Endothelial cell of umbilical vein (primary cell): Measurements from ENCODE around the gene TH. TPM values are rescaled to one million over a fixed set of nuclear protein-coding genes. Genes with fewer than 3 reads are reported as not detected.

Source experiments
- BruUV-seq: library from RNA; stranded (reverse); fragments of 400-500 nt; replicated peaks from 2 replicates; lab custom pipeline; 2021; lab: Mats Ljungman, UMichigan
- CTCF ChIA-PET: fragments of 300-600, 350-600 bp; sonication (Branson Sonifier 250); formaldehyde crosslinking; loops from one replicate; lab custom pipeline; 2021; ENCODE audit warnings: antibody characterized with exemption, inconsistent platforms; lab: Charles Lee
- POLR2A ChIA-PET: fragments of 300-600, 350-600 bp; sonication (Branson Sonifier 250); formaldehyde crosslinking; loops from one replicate; lab custom pipeline; 2021; ENCODE audit warnings: antibody characterized with exemption, inconsistent platforms; lab: Charles Lee
- DNase-seq: peaks from one replicate; pipeline ENCODE4 v3.0.0-alpha.2; 2011; ENCODE audit warnings: low read depth, low spot score
- FAIRE-seq: peaks from 2 replicates; lab custom pipeline; 2011; peaks lifted over from hg19 to GRCh38; lab: Jason Lieb, UNC
- H2AFZ ChIP-seq: 2 replicates; pipeline ENCODE4 v1.6.0; 2012; ENCODE audit warnings: low read depth, low read length, control low read depth, inconsistent platforms
- H3K27ac ChIP-seq: 2 replicates; pipeline ENCODE4 v1.5.1; 2011; ENCODE audit warnings: low read depth, mild to moderate bottlenecking, control low read depth, low read length, moderate library complexity; ENCODE audit not compliant: insufficient read depth
- H3K27me3 ChIP-seq, 2 experiments: 2 replicates each; pipeline versions ENCODE4 v1.6.0 to v1.6.1; 2011; ENCODE audit warnings: low read length in 2 of 2, mixed read lengths in 1 of 2; ENCODE audit not compliant: control insufficient read depth in 2 of 2, insufficient read depth in 2 of 2
- H3K36me3 ChIP-seq, 2 experiments: 2 replicates in 1 of 2; 3 replicates in 1 of 2; pipeline ENCODE4 v1.5.1; 2011; ENCODE audit warnings: low read length in 2 of 2, mild to moderate bottlenecking in 1 of 2, moderate library complexity in 1 of 2; ENCODE audit not compliant: control insufficient read depth in 2 of 2, insufficient read depth in 2 of 2; ENCODE audit errors: extremely low read depth in 1 of 2
- H3K4me1 ChIP-seq: 3 replicates; pipeline ENCODE4 v1.5.1; 2011; ENCODE audit warnings: mild to moderate bottlenecking, low read length; ENCODE audit not compliant: control insufficient read depth, insufficient read depth; ENCODE audit errors: extremely low read depth
- H3K4me2 ChIP-seq: 2 replicates; pipeline ENCODE4 v1.6.1; 2011; ENCODE audit warnings: low read length, control low read depth, mixed read lengths; ENCODE audit not compliant: insufficient read depth
- H3K4me3 ChIP-seq, 3 experiments: fragments of 200-600 bp in 1 of 3; sonication (generic), shearing (Covaris generic) in 1 of 3; replicated peaks in 1 of 3; 2 replicates each; pipeline ENCODE4 v1.5.1; 2011 to 2016; ENCODE audit warnings: control low read depth in 3 of 3, low read length in 3 of 3, mild to moderate bottlenecking in 2 of 3, inconsistent platforms in 1 of 3, low read depth in 1 of 3, moderate library complexity in 1 of 3; ENCODE audit not compliant: insufficient read depth in 1 of 3
- H3K79me2 ChIP-seq: 2 replicates; pipeline ENCODE4 v1.6.0; 2012; ENCODE audit warnings: low read length, inconsistent platforms; ENCODE audit not compliant: control insufficient read depth, insufficient read depth
- H3K9ac ChIP-seq: replicated peaks from 2 replicates; pipeline ENCODE3; 2011; ENCODE audit warnings: low read length, control low read depth; ENCODE audit not compliant: insufficient read depth; ENCODE audit errors: extremely low read depth
- H3K9me1 ChIP-seq: replicated peaks from 3 replicates; pipeline ENCODE4 v1.6.0; 2011; ENCODE audit warnings: mild to moderate bottlenecking, low read length; ENCODE audit not compliant: control insufficient read depth, insufficient read depth; ENCODE audit errors: extremely low read depth
- H3K9me3 ChIP-seq: replicated peaks from 2 replicates; pipeline ENCODE4 v1.5.1; 2012; ENCODE audit warnings: low read length, inconsistent platforms; ENCODE audit not compliant: control insufficient read depth, insufficient read depth
- H4K20me1 ChIP-seq: replicated peaks from 2 replicates; pipeline ENCODE3; 2011; ENCODE audit warnings: mild to moderate bottlenecking, low read length; ENCODE audit not compliant: control insufficient read depth, insufficient read depth; ENCODE audit errors: extremely low read depth
- EZH2 ChIP-seq: IDR thresholded peaks from 2 replicates; pipeline ENCODE4 v1.6.1; 2012; ENCODE audit warnings: borderline replicate concordance, low read depth, mild to moderate bottlenecking, moderate library complexity, low read length, inconsistent platforms; ENCODE audit not compliant: severe bottlenecking
- FOS ChIP-seq: IDR thresholded peaks from 2 replicates; pipeline ENCODE4 v1.6.1; 2011; ENCODE audit warnings: mild to moderate bottlenecking, low read length, moderate library complexity, borderline replicate concordance; ENCODE audit not compliant: insufficient read depth
- GATA2 ChIP-seq: IDR thresholded peaks from 2 replicates; pipeline ENCODE4 v1.7.0; 2011; ENCODE audit warnings: low read depth, mild to moderate bottlenecking, moderate library complexity, mixed read lengths, low read length; ENCODE audit not compliant: insufficient read length, insufficient read depth
- JUN ChIP-seq: IDR thresholded peaks from 2 replicates; pipeline ENCODE4 v1.6.1; 2011; ENCODE audit warnings: borderline replicate concordance, low read depth; ENCODE audit not compliant: insufficient read length, insufficient read depth
- POLR2A ChIP-seq: IDR thresholded peaks from 2 replicates; pipeline ENCODE4 v1.6.1; 2012; ENCODE audit warnings: low read depth, mild to moderate bottlenecking, control low read depth, low read length
- POLR2AphosphoS5 ChIP-seq: IDR thresholded peaks from 2 replicates; pipeline ENCODE4 v1.6.1; 2012; ENCODE audit warnings: low read depth, mild to moderate bottlenecking, control low read depth, low read length, moderate library complexity; ENCODE audit not compliant: insufficient read depth
- dilution Hi-C: fragments of 300-500 bp; cut with MboI; formaldehyde crosslinking; loops from one replicate; pipeline ENCODE4 v1.15.0; 2019; ENCODE audit warnings: low sequenced_read_pairs; ENCODE audit not compliant: extremely low pct_ligation_motif_present
- intact Hi-C: fragments of 100-400 bp; cut with micrococcal nuclease; formaldehyde crosslinking; loops from one replicate; pipeline ENCODE4 v1.10.0; 2022
- polyA plus RNA-seq, 4 experiments: library from polyadenylated mRNA; depleted of rRNA in 3 of 4; stranded (reverse) in 3 of 4; unstranded in 1 of 4; fragments of >200 nt; gene quantifications; 2 replicates each; pipeline versions ENCODE4 v1.2.1 to v1.2.3, GENCODE V29; 2011 to 2012; ENCODE audit warnings: missing spikeins in 1 of 4
- total RNA-seq: library from RNA; stranded (reverse); gene quantifications from 2 replicates; pipeline ENCODE4 v1.2.3, GENCODE V29; 2021
- TF ChIP-seq, protein P1 (sequence below), 2 donors: IDR thresholded peaks; 1 replicate in 1 of 2; 2 replicates in 1 of 2; pipeline ENCODE4 v1.5.1; 2011; ENCODE audit warnings: low read length in 2 of 2, mild to moderate bottlenecking in 2 of 2, moderate library complexity in 2 of 2, control low read depth in 1 of 2, inconsistent platforms in 1 of 2, low read depth in 1 of 2; ENCODE audit not compliant: insufficient read depth in 1 of 2; ENCODE audit errors: extremely low read depth in 1 of 2

The TH gene
- total and polyA plus RNA-seq, 2 donors (not counting 3 experiments of a cell fraction or from before 2014, with no cell fraction given): not detected

DNA sequence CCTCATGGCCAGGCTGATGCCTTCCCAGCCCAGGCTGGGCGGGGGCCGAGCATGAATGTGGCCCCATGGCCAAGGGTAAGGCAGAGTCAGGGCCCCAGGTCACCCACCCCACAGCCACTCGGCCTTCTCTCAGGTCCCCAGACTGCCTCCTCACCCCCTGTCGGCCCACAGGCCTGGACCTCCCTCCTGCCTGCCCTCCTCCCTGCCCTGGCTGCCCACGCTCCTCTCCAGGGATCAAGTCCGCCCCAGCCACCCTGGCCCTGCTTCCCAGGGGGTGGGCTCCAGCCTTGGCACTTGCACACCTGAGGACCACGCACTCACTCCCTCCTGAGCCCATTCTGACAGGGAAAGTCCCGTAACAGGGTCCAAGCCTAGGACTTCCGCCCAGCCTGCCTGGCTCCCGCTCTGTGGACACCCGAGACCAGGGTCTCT is 37.8 kb upstream of the TH start:
- no peaks in the 10 kb centered on the region for H3K9me1 ChIP-seq
- FAIRE-seq: no peak
- no peak overlapping the region for H3K4me3 ChIP-seq
- no peak overlapping the region for H3K9ac ChIP-seq
- dilution Hi-C loops (no loop called here), intact Hi-C loops (no loop called here)
- no peaks in the 10 kb centered on the region for H3K9me3 ChIP-seq
- H3K27ac ChIP-seq: no peak overlapping the region
- no peaks in the 10 kb centered on the region for H4K20me1 ChIP-seq
- H3K79me2 ChIP-seq: no peaks in the 10 kb centered on the region
- CTCF ChIA-PET: interaction anchor here (2.1 to 2.4 kb wide), 2 partner anchors 96 to 212 kb away, joined by 5 read pairs; no protein-coding TSS in a partner anchor
- no peaks in the 10 kb centered on the region for H3K27me3 ChIP-seq
- H3K36me3 ChIP-seq: no peaks in the 10 kb centered on the region
- TF ChIP-seq EZH2 (no peak), JUN (no peak), FOS (no peak), POLR2AphosphoS5 (no peak), POLR2A (no peak), GATA2 (no peak)
- TF ChIP-seq, protein P1, sequence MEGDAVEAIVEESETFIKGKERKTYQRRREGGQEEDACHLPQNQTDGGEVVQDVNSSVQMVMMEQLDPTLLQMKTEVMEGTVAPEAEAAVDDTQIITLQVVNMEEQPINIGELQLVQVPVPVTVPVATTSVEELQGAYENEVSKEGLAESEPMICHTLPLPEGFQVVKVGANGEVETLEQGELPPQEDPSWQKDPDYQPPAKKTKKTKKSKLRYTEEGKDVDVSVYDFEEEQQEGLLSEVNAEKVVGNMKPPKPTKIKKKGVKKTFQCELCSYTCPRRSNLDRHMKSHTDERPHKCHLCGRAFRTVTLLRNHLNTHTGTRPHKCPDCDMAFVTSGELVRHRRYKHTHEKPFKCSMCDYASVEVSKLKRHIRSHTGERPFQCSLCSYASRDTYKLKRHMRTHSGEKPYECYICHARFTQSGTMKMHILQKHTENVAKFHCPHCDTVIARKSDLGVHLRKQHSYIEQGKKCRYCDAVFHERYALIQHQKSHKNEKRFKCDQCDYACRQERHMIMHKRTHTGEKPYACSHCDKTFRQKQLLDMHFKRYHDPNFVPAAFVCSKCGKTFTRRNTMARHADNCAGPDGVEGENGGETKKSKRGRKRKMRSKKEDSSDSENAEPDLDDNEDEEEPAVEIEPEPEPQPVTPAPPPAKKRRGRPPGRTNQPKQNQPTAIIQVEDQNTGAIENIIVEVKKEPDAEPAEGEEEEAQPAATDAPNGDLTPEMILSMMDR (IDR thresholded peaks at IDR 0.05; ENCODE audit: extremely low read depth in 1 of 2, insufficient read depth in 1 of 2, low read depth in 1 of 2, low read length in 2 of 2): no peak
- no peak overlapping the region for H3K4me2 ChIP-seq
- POLR2A ChIA-PET: no interaction called here
- H3K4me1 ChIP-seq: no peaks in the 10 kb centered on the region
- no peak overlapping the region for H2AFZ ChIP-seq
- DNase-seq: no peak
- BruUV-seq: no TSS peak
